ENCODE data around the gene TRIML2. TPM values are rescaled to one million over a fixed set of nuclear protein-coding genes. Genes with fewer than 3 reads are reported as not detected.

TRIML2 gene
- total and polyA plus RNA-seq, 4 donors = not detected

DNA sequence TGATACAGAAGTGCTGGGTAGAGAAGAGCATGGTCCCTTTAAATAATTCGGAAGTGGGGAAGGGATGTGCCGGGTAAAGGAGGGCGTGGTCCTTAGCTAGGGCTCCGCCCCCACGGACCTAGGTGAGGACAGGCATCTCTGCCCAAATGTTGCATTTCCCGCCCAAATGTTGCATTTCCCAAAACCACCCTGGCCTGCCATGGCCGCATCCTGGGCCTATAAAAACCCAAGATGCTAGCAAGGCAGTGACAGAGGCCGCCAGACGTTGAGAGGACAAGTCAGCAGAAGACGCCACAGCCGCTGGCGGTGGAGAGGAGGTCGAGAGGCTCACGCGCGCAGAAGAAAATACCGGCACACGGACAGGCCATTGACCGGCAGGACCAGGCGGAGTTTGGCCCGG is 67.7 kb downstream of the TRIML2 start:
- no peak overlapping the region for H3K27ac ChIP-seq (ENCODE audit: low read depth in 1 of 2, low read length in 2 of 2)
- no peak for DNase-seq (ENCODE audit: low spot score)
- no peak overlapping the region for H3K9ac ChIP-seq (ENCODE audit: low read depth in 1 of 2, low read length in 2 of 2)
- no peaks in the 10 kb centered on the region for H3K36me3 ChIP-seq (ENCODE audit: control insufficient read depth in 4 of 4, insufficient read depth in 3 of 4, low read depth in 1 of 4, low read length in 3 of 4)
- H3K4me3 ChIP-seq (ENCODE audit: low read depth in 1 of 3, low read length in 3 of 3) = no peak overlapping the region
- no peaks in the 10 kb centered on the region for H3K4me1 ChIP-seq (ENCODE audit: control insufficient read depth in 4 of 4, insufficient read depth in 4 of 4, low read length in 3 of 4)
- H3K9me3 ChIP-seq (ENCODE audit: control insufficient read depth in 4 of 4, low read length in 3 of 4) = no peaks in the 10 kb centered on the region
- H3K27me3 ChIP-seq (ENCODE audit: control insufficient read depth in 4 of 4, insufficient read depth in 4 of 4, low read length in 3 of 4) = peaks cover 0 to 2% (median 0%) of the 10 kb centered on the region in 4 donors
- WGBS = 79% methylated on average over 21 of the region's 21 CpGs
- no peak for TF ChIP-seq YY1 (IDR thresholded peaks at IDR 0.05)
- TF ChIP-seq REST (IDR thresholded peaks at IDR 0.05) = no peak
- TF ChIP-seq NR2F2 (IDR thresholded peaks at IDR 0.05) = no peak
- TF ChIP-seq JUND (IDR thresholded peaks at IDR 0.05) = no peak
- TF ChIP-seq SP1 (IDR thresholded peaks at IDR 0.05) = no peak
- TF ChIP-seq RAD21 (IDR thresholded peaks at IDR 0.05) = no peak
- TF ChIP-seq, protein P1, sequence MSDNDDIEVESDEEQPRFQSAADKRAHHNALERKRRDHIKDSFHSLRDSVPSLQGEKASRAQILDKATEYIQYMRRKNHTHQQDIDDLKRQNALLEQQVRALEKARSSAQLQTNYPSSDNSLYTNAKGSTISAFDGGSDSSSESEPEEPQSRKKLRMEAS (IDR thresholded peaks at IDR 0.05) = no peak
- TF ChIP-seq CTCF (IDR thresholded peaks at IDR 0.05; ENCODE audit: low read depth, low read length, missing input control) = no peak
- no peak for TF ChIP-seq TAF1 (conservative IDR thresholded peaks at IDR 0.05)
- no peak for TF ChIP-seq EGR1 (IDR thresholded peaks at IDR 0.05; ENCODE audit: low read depth in 2 of 2)
- no peak for TF ChIP-seq GABPA (IDR thresholded peaks at IDR 0.05 in 1 of 2, conservative IDR thresholded peaks at IDR 0.05 in 1 of 2)
- TF ChIP-seq, protein P2, sequence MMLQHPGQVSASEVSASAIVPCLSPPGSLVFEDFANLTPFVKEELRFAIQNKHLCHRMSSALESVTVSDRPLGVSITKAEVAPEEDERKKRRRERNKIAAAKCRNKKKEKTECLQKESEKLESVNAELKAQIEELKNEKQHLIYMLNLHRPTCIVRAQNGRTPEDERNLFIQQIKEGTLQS (IDR thresholded peaks at IDR 0.05) = no peak
- no peak for TF ChIP-seq RXRA (IDR thresholded peaks at IDR 0.05)
- no peak for TF ChIP-seq FOXA1 (IDR thresholded peaks at IDR 0.05)

Small RNA genes within 50 kb of the gene (small RNA-seq; reads per million reads assigned to genes)
- gene RNU6-173P = not detected

Other genes with a start within 250 kb of the TRIML2 start
- gene ZFP42, start 113.8 kb downstream of the TRIML2 start, total RNA-seq = not detected
- gene ZFP42, start 113.8 kb downstream of the TRIML2 start, polyA plus RNA-seq = not detected
- not detected for gene TRIML1, start 29.8 kb upstream of the TRIML2 start, total RNA-seq
- not detected for gene TRIML1, start 29.8 kb upstream of the TRIML2 start, polyA plus RNA-seq